Testis (tissue), 2 donors: Measurements from ENCODE around the gene ZDHHC24.

Experiments used
- POLR2A ChIP-seq: fragments of 450-650 bp; IDR thresholded peaks from one replicate; pipeline ENCODE4 v1.6.1; 2017; ENCODE audit warnings: antibody characterized with exemption, mild to moderate bottlenecking, moderate library complexity
- TF ChIP-seq, protein P1 (sequence below), 3 experiments: fragments of 450-650 bp in 2 of 3; fragments of 200-600 bp in 1 of 3; sonication (generic) in 1 of 3; IDR thresholded peaks; one replicate each; pipeline ENCODE4 v1.5.1; 2016 to 2019; ENCODE audit warnings: antibody characterized with exemption in 3 of 3, mild to moderate bottlenecking in 2 of 3, moderate library complexity in 1 of 3

- TF ChIP-seq, protein P1, sequence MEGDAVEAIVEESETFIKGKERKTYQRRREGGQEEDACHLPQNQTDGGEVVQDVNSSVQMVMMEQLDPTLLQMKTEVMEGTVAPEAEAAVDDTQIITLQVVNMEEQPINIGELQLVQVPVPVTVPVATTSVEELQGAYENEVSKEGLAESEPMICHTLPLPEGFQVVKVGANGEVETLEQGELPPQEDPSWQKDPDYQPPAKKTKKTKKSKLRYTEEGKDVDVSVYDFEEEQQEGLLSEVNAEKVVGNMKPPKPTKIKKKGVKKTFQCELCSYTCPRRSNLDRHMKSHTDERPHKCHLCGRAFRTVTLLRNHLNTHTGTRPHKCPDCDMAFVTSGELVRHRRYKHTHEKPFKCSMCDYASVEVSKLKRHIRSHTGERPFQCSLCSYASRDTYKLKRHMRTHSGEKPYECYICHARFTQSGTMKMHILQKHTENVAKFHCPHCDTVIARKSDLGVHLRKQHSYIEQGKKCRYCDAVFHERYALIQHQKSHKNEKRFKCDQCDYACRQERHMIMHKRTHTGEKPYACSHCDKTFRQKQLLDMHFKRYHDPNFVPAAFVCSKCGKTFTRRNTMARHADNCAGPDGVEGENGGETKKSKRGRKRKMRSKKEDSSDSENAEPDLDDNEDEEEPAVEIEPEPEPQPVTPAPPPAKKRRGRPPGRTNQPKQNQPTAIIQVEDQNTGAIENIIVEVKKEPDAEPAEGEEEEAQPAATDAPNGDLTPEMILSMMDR (IDR thresholded peaks at IDR 0.05): no peak
- TF ChIP-seq POLR2A: no peak
Measured at GRCh38 chr11:66548774-66549630, 3.2 kb upstream of the ZDHHC24 start.
